ENCODE measurements around the gene DHRS3.

DHRS3 gene

DNA sequence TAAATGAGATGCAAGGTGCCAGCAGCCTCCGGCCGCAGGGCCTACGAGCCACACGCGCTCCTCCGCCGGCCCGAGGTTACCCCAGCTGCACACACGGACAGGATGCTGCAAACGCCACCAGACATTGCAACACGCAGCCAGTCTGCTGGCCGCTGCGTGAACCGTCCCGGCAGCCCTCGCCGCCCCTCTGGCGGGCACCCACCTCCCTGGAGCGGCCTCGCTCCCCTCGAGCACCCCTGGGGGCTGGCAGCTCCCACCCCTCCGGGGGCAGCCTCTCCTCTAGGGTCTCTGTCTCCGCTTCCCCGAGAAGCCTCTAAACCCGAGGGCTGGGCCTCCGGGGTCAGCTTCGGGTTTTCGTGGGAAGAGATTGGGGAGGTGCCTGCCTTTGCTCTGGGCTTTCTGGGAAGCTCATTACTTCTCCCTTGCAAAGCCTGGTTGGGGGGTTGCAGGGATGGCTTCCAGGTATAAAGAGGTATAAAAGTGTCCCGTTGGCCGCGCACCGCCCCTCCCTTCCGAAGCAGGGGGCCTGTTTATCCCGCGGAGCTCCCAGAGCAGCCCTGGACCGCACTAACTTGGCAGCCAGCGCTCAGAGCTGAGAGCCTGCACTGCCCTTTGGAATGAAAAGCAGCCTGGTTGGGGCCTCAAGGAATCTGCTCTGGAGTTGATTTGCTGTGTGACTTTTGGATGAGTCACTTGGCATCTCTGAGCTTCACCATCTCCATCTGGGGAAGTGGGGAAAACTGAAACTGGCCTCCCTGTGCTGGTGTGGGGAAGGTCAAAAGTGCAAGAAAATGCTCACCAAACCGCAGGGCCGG, 21.8 kb downstream of the DHRS3 start:
- no peak for DNase-seq

- DNase-seq = no peak
These were observed 22.3 kb downstream of the DHRS3 start for GRCh38 chr1:12595757-12596006.

- no peak for DNase-seq
These were observed 22.8 kb downstream of the DHRS3 start for GRCh38 chr1:12594966-12595756.

GRCh38 chr1:12594490-12594889, 23.5 kb downstream of the DHRS3 start:
- no peak for DNase-seq

- DNase-seq = no peak
These were observed 24.4 kb downstream of the DHRS3 start for GRCh38 chr1:12593621-12594066.

DNA sequence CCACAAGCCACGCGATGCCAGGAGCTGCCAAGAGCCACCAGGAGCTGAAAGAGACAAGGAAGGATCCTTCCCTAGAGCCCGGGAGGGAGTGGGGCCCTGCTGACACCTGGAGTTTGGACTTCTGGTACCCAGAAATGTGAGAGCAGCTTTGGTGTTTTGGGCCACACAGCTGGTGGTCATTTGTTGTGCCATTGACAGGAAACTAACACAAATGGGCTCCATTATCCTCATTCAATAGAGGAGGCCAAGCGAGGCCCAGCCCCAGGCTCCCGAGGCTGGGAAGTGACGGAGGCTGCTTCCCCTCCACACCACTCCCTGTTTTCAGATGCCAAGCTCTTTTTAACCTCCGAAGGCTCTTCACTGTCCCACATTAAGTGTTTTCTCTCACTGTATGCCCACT, 25.5 kb downstream of the DHRS3 start:
- DNase-seq = no peak

DNA sequence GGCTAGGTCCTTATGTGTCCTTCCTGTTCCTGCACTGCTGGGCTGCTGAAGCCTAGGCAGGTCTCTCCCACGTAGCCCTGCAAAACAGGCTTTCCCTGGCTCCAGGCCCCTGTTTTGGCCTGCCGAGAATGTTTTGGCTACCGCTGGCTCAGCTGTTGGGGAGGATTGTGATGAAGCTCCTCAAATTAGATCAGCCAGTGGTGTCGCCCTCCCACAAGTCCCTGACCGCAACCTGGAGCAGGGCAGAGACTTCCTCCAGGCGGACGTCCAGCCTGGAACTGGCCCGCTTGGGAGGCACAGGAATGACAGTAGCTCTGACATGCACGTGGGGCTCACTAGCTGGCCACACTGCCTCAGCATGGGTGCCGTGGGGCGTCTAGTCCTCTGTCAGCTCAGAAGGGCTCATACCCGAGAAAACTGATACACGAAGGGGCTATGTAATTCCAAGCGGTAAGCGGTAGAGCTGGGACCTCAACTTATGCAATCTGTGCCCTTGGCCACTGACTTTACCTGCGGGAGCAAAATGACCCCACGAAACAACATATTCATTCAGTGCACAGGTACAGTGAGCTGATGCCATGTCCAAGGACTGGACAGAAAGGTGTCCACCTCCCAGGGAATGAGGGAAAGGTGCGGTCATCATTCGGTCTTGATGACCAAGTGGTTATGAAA, 26.6 kb downstream of the DHRS3 start:
- DNase-seq = no peak

DNA sequence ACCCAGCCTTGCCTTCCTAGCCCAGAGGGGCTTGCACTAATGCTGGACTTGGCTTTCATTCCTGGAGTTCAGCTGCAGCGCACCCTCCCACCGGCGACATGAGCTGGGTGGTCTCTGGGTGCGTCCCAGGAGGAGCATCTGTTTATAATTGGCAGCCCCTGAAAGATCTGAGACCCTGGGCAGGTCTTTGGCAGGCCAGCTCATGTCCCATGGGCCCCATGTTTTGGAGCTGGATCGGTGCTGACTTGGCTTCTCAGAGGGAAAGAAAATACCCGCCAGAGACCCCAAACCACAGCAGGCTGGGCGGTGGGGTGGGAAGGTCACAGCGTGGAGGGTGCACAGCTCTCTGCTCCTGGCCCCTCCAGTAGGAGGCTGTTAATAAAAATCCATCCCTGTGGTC, 29.3 kb downstream of the DHRS3 start:
- no peak for DNase-seq

- DNase-seq = no peak
These were observed 29.9 kb downstream of the DHRS3 start for GRCh38 chr1:12587981-12588640.

DNA sequence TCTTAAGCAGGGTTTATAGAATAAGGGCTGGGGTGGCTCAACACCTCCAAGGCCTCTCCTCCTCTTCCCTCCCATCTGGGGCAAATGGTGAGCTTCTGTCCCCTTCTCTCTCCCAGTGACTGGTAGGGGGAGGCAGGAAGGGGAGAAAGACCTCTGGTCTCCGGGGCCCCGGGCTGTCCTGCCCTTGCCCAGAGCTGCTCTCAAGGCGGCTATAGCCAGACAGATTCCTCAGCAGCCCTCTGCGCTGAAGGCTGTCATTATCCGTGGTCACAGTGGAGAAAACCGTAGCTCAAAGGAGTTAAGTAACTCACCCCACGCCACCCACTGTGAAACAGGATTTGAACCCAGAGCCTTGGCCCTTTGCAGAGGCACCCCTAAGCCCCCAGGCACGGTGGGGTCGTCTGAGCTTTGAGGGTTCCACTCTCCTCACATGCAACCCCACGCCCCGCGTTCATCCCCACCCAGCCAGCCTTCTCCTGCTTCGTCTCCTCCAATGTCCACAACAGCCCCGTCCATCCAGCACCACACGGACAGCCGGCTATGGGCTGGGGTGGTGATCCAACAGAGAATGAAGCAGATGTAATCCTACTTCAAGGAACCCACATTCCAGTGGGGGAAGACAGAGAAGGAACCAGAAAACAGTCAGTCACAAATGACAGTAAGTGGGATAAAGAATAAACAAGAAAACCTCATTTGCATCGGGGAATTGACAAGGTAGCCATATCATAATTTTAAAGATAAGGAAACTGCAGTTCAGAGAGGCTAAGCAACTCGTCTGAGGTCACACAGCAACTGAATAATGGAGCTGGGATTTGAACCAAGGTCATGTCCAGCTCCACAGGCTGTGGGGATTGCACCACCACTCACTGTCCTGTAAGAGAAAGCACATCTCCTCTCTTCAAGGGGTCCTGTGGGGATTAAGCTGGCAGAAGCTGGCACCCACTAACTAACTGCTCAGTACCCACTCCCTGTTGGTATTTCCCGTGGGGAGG, 31.8 kb downstream of the DHRS3 start:
- no peak for DNase-seq

GRCh38 chr1:12585536-12585935, 32.5 kb downstream of the DHRS3 start:
- DNase-seq = no peak

DNA sequence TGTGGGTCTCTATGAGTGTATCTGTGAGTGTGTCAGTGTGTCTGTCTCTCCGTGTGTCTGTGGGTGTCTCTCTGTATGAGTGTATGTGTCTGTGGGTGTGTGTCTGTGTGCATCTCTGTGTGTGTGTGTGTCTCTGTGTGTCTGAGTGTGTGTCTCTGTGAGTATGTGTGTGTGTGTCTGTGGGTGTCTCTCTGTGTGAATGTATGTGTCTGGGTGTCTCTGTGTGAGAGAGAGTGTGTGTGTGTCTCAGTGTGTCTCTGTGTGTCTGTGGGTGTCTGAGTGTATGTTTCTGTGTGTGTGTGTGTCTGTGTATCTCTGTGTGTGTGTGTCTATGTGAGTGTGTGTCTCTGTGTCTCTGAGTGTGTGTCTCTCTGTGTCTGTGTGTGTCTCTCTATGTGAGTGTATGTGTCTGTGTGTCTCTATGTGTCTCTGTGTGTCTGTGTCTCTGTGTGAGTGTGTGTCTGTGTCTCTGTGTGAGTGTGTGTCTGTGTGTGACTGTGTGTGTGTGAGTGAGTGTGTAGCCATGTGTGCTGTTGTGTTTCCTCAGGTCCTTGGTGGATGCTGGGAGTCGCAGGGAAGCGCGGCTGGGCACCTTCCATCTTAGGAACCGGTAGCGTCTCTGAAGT, 33.0 kb downstream of the DHRS3 start:
- no peak for DNase-seq

DNA sequence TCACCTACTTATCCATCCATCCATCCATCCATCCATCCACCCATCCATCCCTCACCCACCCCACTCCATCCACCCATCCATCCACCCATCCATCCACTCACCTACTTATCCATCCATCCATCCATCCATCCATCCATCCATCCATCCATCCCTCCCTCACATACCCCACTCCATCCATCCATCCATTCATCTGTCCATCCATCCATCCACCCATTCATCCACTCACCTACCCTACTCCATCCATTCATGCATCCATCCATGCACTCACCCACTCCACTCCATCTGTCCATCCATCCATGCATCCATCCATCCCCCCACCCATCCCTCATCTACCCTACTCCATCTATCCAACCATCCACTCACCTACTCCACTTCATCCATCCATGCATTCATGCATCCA, 34.5 kb downstream of the DHRS3 start:
- no peak for DNase-seq

GRCh38 chr1:12582649-12583048, 35.4 kb downstream of the DHRS3 start:
- DNase-seq = no peak

- no peak for DNase-seq
These were observed 36.8 kb downstream of the DHRS3 start for GRCh38 chr1:12581179-12581578.

DNA sequence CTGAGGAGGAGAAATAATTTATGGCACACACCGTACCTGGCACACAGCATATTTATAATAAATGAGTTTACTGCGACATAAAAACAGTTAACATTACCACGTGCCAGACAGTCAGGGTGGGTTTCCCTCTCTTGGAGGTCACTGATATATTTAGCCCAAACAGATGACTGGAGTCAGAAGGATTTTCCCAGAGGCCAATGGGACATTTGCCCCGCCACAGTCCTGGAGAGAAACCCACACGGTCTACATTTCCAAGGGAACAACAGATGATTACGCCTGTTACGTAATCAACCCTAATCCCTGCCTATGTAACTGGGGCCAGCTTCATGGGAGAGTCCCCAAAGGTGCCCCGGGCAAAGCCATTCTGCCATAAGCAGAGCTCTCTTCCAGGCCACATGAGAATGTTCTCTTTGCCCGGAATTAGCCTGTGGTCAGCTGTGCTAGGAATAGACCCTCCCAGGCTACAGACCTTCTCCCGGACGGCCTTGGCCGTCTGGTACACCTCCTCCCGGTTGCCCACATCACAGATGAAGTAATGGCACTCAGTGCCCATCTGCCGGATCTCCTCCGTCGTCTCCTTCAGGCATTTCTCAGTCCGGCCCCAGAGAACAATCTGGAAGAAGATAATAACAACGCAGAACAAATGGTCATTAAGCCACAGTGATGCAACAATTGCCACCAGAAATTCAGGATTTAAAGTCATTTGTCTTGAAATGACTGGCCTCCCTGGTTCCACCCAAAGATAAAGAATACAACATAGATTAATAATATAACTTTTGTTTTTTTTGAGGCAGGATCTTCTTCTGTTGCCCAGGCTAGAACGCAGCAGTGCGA, 37.7 kb downstream of the DHRS3 start:
- DNase-seq = no peak

DNA sequence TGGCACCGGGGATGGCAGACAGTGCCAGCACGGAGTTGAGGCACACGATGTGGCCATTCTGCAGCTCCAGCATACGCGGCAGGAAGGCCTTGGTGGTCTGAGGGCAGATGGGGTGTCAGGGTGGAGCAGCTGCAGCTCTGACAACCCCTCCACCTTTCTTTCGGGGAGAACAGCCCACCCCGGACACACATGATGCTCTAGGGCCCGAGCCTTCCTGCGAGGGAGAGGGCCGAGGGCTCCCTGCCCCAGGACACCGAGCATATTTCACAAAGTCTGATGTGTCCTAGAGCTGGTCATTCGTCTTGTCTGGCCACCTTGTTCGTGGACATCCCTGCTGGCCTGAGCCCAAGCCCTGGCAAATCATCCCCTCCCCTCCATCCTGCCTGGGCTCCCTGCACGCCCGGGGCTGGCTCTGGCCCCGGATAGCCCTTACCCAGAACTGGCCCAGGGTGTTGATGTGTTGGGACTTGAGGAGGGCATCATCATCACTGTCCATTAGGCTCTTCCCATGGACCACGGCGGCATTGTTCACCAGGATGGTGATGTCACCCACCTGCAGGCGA, 39.1 kb downstream of the DHRS3 start:
- no peak for DNase-seq

- no peak for DNase-seq
These were observed 41.0 kb downstream of the DHRS3 start for GRCh38 chr1:12577020-12577419.

GRCh38 chr1:12574757-12575139, 43.3 kb downstream of the DHRS3 start:
- no peak for DNase-seq

Measured in DMS153 (cell line).